ENCODE data around the gene KRT82. TPM values are rescaled to one million over a fixed set of nuclear protein-coding genes. Genes with fewer than 3 reads are reported as not detected.

Gene KRT82
- total and polyA plus RNA-seq, 5 donors from 2014 or later = not detected

GRCh38 chr12:52360106-52360662, 46.0 kb downstream of the KRT82 start:
- H3K4me1 Mint-ChIP-seq = peaks cover 6 to 20% (median 12%) of the 10 kb centered on the region in 4 donors
- no peaks in the 10 kb centered on the region for H3K27me3 Mint-ChIP-seq
- peaks cover 15% of the 10 kb centered on the region for H3K4me1 ChIP-seq (ENCODE audit: control insufficient read depth, insufficient read depth, low read length, poor library complexity, severe bottlenecking)
- no peaks in the 10 kb centered on the region for H3K27me3 ChIP-seq (ENCODE audit: control insufficient read depth, insufficient read depth, low read length)
- H3K9me3 Mint-ChIP-seq = no peaks in the 10 kb centered on the region
- DNase-seq (no peak), ATAC-seq (ENCODE audit: low read depth in 2 of 2) (no peak)
- no peaks in the 10 kb centered on the region for H3K36me3 Mint-ChIP-seq
- no peaks in the 10 kb centered on the region for H3K9me3 ChIP-seq (ENCODE audit: control insufficient read depth in 2 of 2, low read length in 2 of 2)
- H3K4me3 ChIP-seq (ENCODE audit: low read depth, low read length) = no peak overlapping the region
- H3K4me3 Mint-ChIP-seq = no peak overlapping the region
- H3K27ac Mint-ChIP-seq = no peak overlapping the region
- H3K27ac ChIP-seq (ENCODE audit: insufficient read depth, low read length, poor library complexity, severe bottlenecking) = no peak overlapping the region
- H3K36me3 ChIP-seq (ENCODE audit: control insufficient read depth, insufficient read depth, low read length) = no peaks in the 10 kb centered on the region

DNA sequence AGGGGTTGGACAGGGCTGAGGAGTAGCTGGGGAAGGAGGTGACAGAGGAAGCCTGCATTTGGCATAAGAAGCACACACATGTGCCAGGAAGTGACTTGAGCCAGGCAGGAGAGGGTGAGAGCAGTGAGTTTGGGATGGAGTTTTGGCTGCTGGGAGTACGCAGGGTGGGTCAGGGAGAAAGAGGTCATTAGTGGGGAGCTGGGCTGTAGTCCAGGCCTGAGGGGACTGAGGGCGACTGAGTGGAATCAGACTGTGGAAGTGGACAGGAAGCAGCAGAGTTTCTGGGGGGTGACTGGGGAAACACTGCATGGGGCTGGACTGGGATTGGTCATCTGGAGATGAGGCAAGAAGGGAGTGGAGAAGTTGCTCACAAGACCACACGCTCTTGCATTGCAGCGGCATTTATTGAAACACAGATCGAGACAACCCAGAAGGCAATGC, 46.5 kb downstream of the KRT82 start:
- H3K4me3 ChIP-seq (ENCODE audit: low read depth, low read length) = no peak overlapping the region
- no peak for ATAC-seq (ENCODE audit: low read depth in 2 of 2)
- no peaks in the 10 kb centered on the region for H3K36me3 ChIP-seq (ENCODE audit: control insufficient read depth, insufficient read depth, low read length)
- Mint-ChIP-seq H3K4me1 (peaks cover 6 to 20% (median 12%) of the 10 kb centered on the region in 4 donors), H3K36me3 (no peaks in the 10 kb centered on the region), H3K4me3 (no peak overlapping the region), H3K27me3 (no peaks in the 10 kb centered on the region), H3K27ac (no peak overlapping the region), H3K9me3 (no peaks in the 10 kb centered on the region)
- H3K9me3 ChIP-seq (ENCODE audit: control insufficient read depth in 2 of 2, low read length in 2 of 2) = no peaks in the 10 kb centered on the region
- no peak for DNase-seq
- H3K27ac ChIP-seq (ENCODE audit: insufficient read depth, low read length, poor library complexity, severe bottlenecking) = no peak overlapping the region
- peaks cover 15% of the 10 kb centered on the region for H3K4me1 ChIP-seq (ENCODE audit: control insufficient read depth, insufficient read depth, low read length, poor library complexity, severe bottlenecking)
- no peaks in the 10 kb centered on the region for H3K27me3 ChIP-seq (ENCODE audit: control insufficient read depth, insufficient read depth, low read length)

DNA sequence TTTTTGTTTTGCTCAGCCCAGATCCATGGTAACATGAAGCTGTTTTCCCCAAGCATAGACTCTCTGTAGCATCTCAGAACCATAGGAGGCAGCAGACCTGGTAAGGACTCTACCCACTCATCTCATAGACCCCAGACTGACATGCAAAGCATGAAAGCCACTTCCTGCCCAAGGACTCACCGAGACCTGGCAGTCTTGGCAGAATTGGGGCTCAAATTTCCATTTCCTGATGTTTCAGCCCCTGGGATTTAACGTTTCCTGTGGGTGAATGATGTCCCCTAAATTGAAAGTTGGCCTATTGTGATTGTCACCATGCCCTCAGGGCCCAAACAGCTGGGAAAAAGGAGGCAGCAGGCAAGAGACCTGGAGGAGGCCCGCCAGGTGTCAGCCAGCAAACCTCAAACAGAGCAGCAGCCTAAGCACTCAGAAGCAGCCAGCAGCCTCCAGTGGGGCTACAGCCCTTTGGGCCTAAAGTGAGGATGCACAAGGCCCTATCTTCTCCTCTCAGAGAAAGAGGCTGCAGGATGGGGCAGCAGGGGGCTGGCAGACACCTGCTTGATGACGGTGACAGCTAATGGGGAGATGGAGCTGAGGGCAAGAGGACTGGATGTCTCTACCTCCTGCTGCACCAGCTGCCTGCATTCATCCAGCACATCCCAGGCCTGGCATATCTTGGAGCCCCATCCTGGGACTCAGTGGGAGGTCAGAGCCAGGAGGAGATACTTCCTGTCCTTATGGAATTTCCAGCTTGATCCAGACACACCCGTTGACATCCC, 47.4 kb downstream of the KRT82 start:
- Mint-ChIP-seq H3K9me3 (no peaks in the 10 kb centered on the region), H3K36me3 (no peaks in the 10 kb centered on the region), H3K27me3 (no peaks in the 10 kb centered on the region), H3K27ac (peak overlapping the region in 1 of 3 donors; percentile 68), H3K4me1 (peaks cover 6 to 20% (median 12%) of the 10 kb centered on the region in 4 donors), H3K4me3 (peak overlapping the region in 1 of 4 donors; percentile 3)
- peak in 1 of 3 donors; percentile 39 for DNase-seq
- Histone ChIP-seq H3K27ac (ENCODE audit: insufficient read depth, low read length, poor library complexity, severe bottlenecking) (no peak overlapping the region), H3K9me3 (ENCODE audit: control insufficient read depth in 2 of 2, low read length in 2 of 2) (no peaks in the 10 kb centered on the region), H3K27me3 (ENCODE audit: control insufficient read depth, insufficient read depth, low read length) (no peaks in the 10 kb centered on the region), H3K36me3 (ENCODE audit: control insufficient read depth, insufficient read depth, low read length) (no peaks in the 10 kb centered on the region), H3K4me1 (ENCODE audit: control insufficient read depth, insufficient read depth, low read length, poor library complexity, severe bottlenecking) (peaks cover 15% of the 10 kb centered on the region), H3K4me3 (ENCODE audit: low read depth, low read length) (no peak overlapping the region)
- peak; percentile 69 to 86 for ATAC-seq (ENCODE audit: low read depth in 2 of 2)

DNA sequence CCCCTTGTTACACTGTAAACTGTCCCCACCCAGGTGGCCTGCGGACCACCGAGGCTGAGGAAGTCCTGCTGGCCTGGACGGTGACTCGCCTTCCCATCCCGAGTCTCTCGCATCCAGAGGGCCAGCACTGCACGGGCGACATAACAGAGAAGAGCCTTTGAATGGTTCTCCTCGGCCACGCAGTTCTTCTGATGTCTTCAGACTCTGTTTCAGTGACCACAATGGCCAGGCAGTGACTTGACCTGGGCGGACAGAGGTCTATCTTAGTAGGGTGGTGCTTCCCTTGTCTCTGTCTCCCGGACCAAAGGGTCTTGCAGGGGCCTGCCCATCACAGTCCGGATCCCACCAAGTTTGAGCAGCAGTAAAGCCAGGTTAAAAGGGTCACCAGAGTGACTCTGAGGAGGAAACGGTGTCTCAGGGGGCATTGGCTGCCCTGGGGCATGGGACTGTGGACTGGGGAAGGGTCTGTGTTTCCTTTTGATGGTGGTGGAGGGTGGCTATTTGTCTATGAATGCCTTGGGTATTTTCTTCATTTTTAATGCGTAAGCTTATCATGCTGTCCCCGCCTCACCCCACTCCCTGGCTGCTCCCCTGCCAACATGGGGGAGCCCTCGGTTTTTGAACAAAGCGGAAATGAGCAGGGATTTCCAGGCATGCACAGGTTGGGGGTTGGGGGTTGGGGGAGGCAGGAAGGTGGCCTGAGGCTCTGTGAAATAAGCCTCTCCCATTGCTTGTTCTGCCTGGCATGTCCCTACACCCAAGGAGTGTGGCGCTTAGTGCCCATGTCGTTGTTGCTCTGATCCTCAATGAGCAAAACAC, 49.2 kb downstream of the KRT82 start:
- Mint-ChIP-seq H3K27me3 (no peaks in the 10 kb centered on the region), H3K4me3 (no peak overlapping the region), H3K9me3 (peaks cover 0 to 1% (median 0%) of the 10 kb centered on the region in 7 donors), H3K36me3 (no peaks in the 10 kb centered on the region), H3K27ac (no peak overlapping the region), H3K4me1 (peaks cover 8 to 27% (median 17%) of the 10 kb centered on the region in 4 donors)
- DNase-seq (no peak), ATAC-seq (ENCODE audit: low read depth in 2 of 2) (no peak)
- Histone ChIP-seq H3K36me3 (ENCODE audit: control insufficient read depth, insufficient read depth, low read length) (no peaks in the 10 kb centered on the region), H3K27me3 (ENCODE audit: control insufficient read depth, insufficient read depth, low read length) (no peaks in the 10 kb centered on the region), H3K9me3 (ENCODE audit: control insufficient read depth in 2 of 2, low read length in 2 of 2) (no peaks in the 10 kb centered on the region), H3K4me3 (ENCODE audit: low read depth, low read length) (no peak overlapping the region), H3K27ac (ENCODE audit: insufficient read depth, low read length, poor library complexity, severe bottlenecking) (no peak overlapping the region), H3K4me1 (ENCODE audit: control insufficient read depth, insufficient read depth, low read length, poor library complexity, severe bottlenecking) (peaks cover 19% of the 10 kb centered on the region)

- H3K4me1 ChIP-seq (ENCODE audit: control insufficient read depth, insufficient read depth, low read length, poor library complexity, severe bottlenecking) = peaks cover 26% of the 10 kb centered on the region
- H3K9me3 ChIP-seq (ENCODE audit: control insufficient read depth in 2 of 2, low read length in 2 of 2) = no peaks in the 10 kb centered on the region
- no peak for DNase-seq
- peaks cover 11 to 31% (median 20%) of the 10 kb centered on the region in 4 donors for H3K4me1 Mint-ChIP-seq
- no peaks in the 10 kb centered on the region for H3K27me3 ChIP-seq (ENCODE audit: control insufficient read depth, insufficient read depth, low read length)
- H3K36me3 ChIP-seq (ENCODE audit: control insufficient read depth, insufficient read depth, low read length) = no peaks in the 10 kb centered on the region
- H3K4me3 ChIP-seq (ENCODE audit: low read depth, low read length) = no peak overlapping the region
- H3K27me3 Mint-ChIP-seq = no peaks in the 10 kb centered on the region
- no peak for ATAC-seq (ENCODE audit: low read depth in 2 of 2)
- no peak overlapping the region for H3K4me3 Mint-ChIP-seq
- no peak overlapping the region for H3K27ac Mint-ChIP-seq
- H3K27ac ChIP-seq (ENCODE audit: insufficient read depth, low read length, poor library complexity, severe bottlenecking) = no peak overlapping the region
- H3K36me3 Mint-ChIP-seq = no peaks in the 10 kb centered on the region
- H3K9me3 Mint-ChIP-seq = peaks cover 0 to 1% (median 0%) of the 10 kb centered on the region in 7 donors
These were observed 49.9 kb downstream of the KRT82 start for GRCh38 chr12:52356031-52356761.

- Mint-ChIP-seq H3K4me1 (peaks cover 11 to 37% (median 20%) of the 10 kb centered on the region in 4 donors), H3K4me3 (no peak overlapping the region), H3K9me3 (peaks cover 0 to 1% (median 0%) of the 10 kb centered on the region in 7 donors), H3K27ac (no peak overlapping the region), H3K27me3 (no peaks in the 10 kb centered on the region), H3K36me3 (no peaks in the 10 kb centered on the region)
- Histone ChIP-seq H3K27ac (ENCODE audit: insufficient read depth, low read length, poor library complexity, severe bottlenecking) (no peak overlapping the region), H3K27me3 (ENCODE audit: control insufficient read depth, insufficient read depth, low read length) (no peaks in the 10 kb centered on the region), H3K36me3 (ENCODE audit: control insufficient read depth, insufficient read depth, low read length) (no peaks in the 10 kb centered on the region), H3K4me3 (ENCODE audit: low read depth, low read length) (no peak overlapping the region), H3K4me1 (ENCODE audit: control insufficient read depth, insufficient read depth, low read length, poor library complexity, severe bottlenecking) (peaks cover 31% of the 10 kb centered on the region), H3K9me3 (ENCODE audit: control insufficient read depth in 2 of 2, low read length in 2 of 2) (no peaks in the 10 kb centered on the region)
- no peak for DNase-seq
- no peak for ATAC-seq (ENCODE audit: low read depth in 2 of 2)
These were observed 51.0 kb downstream of the KRT82 start for GRCh38 chr12:52355176-52355575.

DNA sequence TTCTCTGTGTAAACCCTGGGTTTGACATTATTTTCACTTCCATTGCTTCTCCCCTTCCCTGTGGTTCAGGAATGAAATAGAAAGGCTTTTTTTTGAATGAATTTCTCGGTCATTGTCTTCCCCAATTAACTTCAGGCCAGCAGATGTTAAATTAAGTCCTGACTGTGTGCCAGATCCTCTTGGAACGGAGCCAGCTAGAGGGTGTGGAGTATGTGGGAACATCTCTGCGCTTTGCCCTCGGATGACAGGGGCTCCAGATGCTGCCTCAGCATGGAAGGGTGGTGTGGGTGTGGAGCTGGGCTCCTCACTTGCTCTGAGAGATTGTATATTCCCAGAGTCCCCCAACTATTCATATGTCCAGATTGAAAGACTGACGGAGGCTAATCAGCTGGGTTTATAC, 51.9 kb downstream of the KRT82 start:
- no peaks in the 10 kb centered on the region for H3K36me3 ChIP-seq (ENCODE audit: control insufficient read depth, insufficient read depth, low read length)
- Mint-ChIP-seq H3K4me3 (no peak overlapping the region), H3K27me3 (no peaks in the 10 kb centered on the region), H3K9me3 (peaks cover 0 to 1% (median 0%) of the 10 kb centered on the region in 7 donors), H3K4me1 (peaks cover 9 to 35% (median 23%) of the 10 kb centered on the region in 4 donors), H3K27ac (no peak overlapping the region), H3K36me3 (no peaks in the 10 kb centered on the region)
- no peak overlapping the region for H3K27ac ChIP-seq (ENCODE audit: insufficient read depth, low read length, poor library complexity, severe bottlenecking)
- peaks cover 34% of the 10 kb centered on the region for H3K4me1 ChIP-seq (ENCODE audit: control insufficient read depth, insufficient read depth, low read length, poor library complexity, severe bottlenecking)
- no peak for ATAC-seq (ENCODE audit: low read depth in 2 of 2)
- H3K9me3 ChIP-seq (ENCODE audit: control insufficient read depth in 2 of 2, low read length in 2 of 2) = no peaks in the 10 kb centered on the region
- no peaks in the 10 kb centered on the region for H3K27me3 ChIP-seq (ENCODE audit: control insufficient read depth, insufficient read depth, low read length)
- DNase-seq = no peak
- H3K4me3 ChIP-seq (ENCODE audit: low read depth, low read length) = no peak overlapping the region
